Upper lobe of left lung (tissue), 4 donors: ENCODE results near the gene TYW5.

Experiments used
- POLR2A ChIP-seq, 4 donors: fragments of 450-650 bp; IDR thresholded peaks; one replicate each; pipeline ENCODE4 v1.5.1; 2016 to 2017; ENCODE audit warnings: antibody characterized with exemption in 4 of 4, mild to moderate bottlenecking in 2 of 4
- POLR2AphosphoS5 ChIP-seq, 2 donors: sonication (generic); formaldehyde crosslinking; IDR thresholded peaks; one replicate each; pipeline ENCODE4 v1.5.1; 2017; ENCODE audit warnings: antibody characterized with exemption in 2 of 2

DNA sequence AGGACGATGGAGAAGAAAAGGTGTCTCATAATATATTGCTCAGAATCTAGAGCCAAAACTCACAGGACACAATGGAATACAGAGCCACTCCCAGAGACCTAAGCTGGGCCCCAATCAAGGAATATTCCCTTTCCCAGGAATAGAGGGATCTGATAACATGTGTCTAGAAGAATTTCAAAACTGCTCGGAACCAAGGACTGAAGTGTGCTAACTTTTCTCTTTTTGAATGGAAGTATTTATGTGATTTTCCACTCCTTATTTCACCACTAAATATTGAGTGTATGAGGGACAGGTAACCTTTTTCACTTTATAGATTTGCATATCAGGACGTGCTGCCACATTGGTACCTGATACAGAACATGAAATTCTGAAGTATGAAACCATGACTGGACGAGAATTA is 53.3 kb downstream of the TYW5 start:
- no peak for TF ChIP-seq POLR2AphosphoS5 (IDR thresholded peaks at IDR 0.05)
- no peak for TF ChIP-seq POLR2A (IDR thresholded peaks at IDR 0.05)
